ENCODE results near the gene SACM1L.

Gene SACM1L

DNA sequence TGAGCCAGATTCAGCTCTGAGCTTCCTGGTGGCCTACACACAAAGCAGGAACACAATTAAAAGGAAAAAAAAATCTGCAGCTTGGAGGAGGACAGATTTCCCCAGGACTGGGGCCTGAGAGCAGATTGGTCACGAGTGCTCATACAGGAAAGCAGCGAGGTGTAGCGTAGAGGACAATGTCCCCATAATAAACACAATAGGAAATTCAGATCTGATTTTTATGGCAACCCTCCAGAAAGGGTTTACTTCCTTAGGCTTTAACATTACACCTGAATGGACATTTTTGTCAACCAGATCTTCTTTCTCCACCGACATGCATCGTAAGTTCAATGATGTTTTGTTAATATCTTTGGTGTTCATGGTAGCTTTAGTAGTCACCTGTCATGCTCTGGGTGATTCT is 83.9 kb downstream of the SACM1L start:
- DNase-seq, result peak; percentile 6

- peak; percentile 19 for DNase-seq
These were observed 84.7 kb downstream of the SACM1L start for GRCh38 chr3:45773714-45774449.

- no peak for DNase-seq
These were observed 85.7 kb downstream of the SACM1L start for GRCh38 chr3:45774581-45775521.

DNA sequence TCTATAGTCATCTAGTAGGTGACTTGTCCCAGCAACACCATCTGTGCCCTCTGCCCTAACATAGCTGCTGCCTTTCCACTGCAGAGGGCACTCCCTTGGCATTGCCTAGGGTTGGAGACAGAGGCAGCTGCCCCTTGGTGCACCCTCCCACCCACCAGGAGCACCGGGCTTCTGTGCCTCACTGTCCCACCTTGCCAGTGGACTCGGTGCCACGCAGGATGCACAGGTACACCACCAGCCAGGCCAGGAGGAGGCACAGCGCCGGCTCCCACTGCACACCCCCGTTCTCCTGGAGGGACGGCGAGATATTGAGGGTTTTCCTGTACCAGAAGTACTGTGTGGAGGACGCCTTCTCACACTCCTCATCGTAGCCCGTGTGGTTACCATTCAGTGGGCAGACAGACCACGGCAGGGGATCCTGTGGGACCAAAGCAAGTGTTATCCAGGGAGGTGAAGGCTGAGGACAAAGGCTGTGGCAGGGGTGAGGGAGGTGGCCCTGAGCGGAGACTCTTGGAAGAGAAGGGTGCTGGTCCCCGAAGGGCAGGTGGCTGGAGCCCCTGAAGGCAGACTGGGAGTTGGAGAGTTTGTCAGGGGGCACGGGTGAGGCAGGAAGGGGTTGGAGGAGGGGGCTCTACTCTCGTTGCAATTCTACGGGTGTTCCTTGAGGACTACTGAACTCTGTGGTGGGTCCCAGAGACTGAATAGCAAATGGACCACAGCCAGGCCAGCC is 86.5 kb downstream of the SACM1L start:
- no peak for DNase-seq

- no peak for DNase-seq
These were observed 87.1 kb downstream of the SACM1L start for GRCh38 chr3:45776301-45776595.

DNA sequence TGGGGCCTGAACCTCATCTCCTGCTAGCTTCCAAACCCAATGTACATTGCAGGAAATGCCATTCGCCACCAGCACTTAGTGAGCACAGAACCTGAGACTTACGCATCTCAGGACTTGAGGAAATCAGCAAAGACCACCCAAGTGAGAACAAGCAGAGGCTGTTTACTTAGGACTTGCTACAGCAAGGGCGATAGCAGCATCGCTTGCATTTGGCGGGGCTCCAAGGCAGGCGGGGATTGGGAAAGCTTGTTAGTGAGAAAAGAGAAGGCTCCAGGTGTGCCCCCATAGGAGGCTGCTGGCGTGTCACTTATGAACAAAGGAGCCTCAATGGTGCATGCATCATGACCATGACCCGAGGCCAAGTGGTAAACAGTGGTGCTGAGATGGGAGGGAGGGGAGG is 87.4 kb downstream of the SACM1L start:
- peak; percentile 58 for DNase-seq

- DNase-seq, result no peak
These were observed 88.0 kb downstream of the SACM1L start for GRCh38 chr3:45777111-45777745.

DNA sequence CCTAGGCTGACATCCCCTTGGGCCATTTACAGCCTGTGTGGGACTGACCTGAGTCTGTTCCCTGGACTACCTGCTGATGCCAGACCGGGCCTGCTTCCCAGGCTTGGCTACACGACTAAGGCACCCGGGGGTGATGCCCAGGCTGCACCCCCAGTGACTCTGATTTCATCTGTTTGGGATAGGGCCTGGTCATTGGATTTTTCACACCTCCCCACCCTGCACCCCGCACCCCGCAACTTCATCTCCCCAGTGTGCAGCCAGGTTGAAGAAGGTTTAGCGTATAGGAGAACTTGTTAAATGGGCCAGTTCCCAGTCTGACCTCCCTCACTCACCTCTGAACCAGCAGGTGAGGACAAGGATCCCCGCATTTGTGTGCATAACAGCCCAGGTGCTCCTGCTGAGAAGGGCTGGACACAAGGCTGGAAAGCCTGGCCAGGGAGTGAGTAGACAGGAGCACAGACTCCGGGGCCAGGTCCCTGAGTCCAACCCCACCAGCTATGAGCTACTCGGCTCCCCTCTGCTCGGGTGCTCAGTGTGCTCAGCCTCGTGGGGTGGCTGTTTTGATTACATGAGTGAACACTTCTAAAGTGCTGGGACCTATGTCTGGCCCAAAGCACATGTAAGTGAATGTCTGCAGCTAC is 88.7 kb downstream of the SACM1L start:
- no peak for DNase-seq

DNA sequence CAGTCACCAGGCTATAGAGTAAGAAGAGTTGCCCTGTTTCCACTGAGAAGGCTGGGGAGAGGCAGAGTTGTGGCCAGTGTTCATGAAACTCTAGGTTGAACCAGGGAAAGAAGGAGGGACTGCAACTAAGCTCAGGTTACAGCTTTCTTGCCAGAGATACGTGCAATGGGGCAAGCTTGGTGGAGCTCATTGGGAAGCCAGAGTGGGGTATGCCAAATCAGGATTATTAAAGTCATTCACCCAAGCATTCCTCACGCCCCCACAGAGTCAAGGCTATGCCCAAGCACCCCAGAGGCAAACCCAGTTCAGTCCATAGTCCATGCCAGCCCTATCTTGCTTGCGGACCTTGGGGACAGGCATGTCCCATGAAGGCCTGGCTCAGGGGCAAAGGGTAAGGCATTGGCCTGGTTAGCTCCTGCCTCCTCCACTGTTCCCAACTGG is 89.6 kb downstream of the SACM1L start:
- DNase-seq, result peak; percentile 39

- peak; percentile 22 for DNase-seq
These were observed 90.8 kb downstream of the SACM1L start for GRCh38 chr3:45779746-45780735.

DNA sequence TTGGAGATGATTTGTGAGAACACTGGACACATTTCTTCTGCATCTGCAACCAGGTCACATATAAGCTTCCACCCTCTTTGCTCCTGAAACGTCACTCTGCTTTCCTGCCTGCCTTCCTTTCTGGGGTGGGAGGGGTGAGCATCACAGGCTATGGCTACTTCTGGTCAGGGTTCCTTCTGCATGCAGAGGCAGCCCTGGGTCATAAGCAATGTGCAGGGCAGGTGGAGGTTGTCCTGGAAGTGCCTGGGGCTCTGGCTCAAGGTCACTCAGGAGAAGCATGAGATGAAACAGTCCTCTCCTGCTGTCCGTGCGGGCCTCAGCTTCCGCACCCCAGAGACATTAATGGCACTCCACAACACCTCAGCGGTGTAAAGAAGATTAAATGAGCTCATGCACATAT is 92.1 kb downstream of the SACM1L start:
- no peak for DNase-seq

- no peak for DNase-seq
These were observed 92.6 kb downstream of the SACM1L start for GRCh38 chr3:45781841-45782240.

DNA sequence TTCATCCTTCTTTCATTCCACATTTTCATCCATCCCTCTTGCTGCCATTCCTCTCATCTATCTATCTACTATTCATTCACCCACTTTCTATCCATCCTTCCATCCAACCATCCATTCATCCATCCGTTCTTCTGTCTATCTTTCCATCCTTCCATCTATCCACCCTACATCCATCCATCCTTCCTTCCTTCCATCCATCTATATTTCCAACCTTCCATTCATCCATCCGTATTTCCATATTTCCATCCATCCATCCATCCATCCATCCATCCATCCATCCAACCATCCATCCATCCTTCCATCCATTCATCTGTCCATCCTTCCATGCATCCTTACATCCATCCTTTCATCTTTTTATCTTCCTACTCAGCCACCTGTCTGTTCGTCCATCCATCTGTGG is 93.2 kb downstream of the SACM1L start:
- DNase-seq, result no peak

GRCh38 chr3:45783667-45784066 is 94.5 kb downstream of the SACM1L start:
- DNase-seq, result no peak

- no peak for DNase-seq
These were observed 96.5 kb downstream of the SACM1L start for GRCh38 chr3:45785605-45786150.

DNA sequence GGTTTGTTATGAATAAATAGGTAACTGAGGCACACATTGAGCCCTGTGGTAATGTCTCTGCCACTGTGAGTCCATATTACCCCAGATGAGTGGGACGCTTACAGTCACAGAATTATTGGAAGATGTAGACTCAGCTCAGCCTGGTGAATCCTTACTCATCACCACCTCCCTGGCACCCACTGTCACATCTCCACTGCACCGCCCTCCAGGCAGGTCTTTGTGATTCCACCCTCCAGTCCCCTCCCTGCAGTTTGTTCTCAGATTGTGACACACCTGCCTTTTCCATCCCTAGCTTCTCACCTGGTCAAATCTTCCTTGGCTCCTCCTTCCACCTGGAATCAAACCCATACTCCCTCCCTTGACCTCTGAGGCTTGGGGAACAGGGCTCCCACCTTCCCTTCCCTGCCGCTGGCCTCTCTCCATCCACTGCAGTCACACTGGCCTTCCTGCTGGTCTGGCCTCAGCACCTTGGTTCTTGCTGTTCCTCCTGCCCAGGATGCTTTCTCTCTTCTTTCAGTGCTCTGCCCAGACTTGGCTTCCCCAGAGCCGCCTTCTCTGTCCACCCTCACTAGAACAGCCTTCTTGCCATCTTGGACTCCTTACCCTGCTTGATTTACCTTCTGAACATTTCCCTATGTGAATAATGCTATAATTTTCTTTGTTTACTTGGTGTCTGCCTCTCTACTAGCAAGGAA is 97.8 kb downstream of the SACM1L start:
- peak; percentile 14 for DNase-seq

- no peak for DNase-seq
These were observed 98.4 kb downstream of the SACM1L start for GRCh38 chr3:45787551-45787950.

GRCh38 chr3:45789235-45789812 is 100.1 kb downstream of the SACM1L start:
- DNase-seq, result no peak

DNA sequence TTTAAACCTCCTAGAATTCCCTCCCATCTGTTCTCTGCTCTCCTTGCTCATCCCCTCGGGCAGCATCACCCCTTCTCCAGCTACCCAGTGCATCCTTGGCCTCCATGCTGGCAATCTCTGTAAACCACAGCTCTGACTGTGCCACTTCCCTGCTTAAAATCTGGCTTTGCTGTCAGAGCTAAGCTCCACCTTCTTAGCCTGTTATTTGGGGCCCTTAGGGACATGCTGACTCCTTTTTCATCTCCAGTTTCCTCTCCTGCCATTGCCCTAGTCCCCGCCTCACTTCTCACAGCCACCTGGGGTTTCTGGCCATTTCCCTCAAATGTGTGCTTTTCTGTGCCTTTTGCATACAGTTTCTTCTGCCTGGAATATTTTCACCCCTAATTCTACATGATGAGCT is 101.4 kb downstream of the SACM1L start:
- no peak for DNase-seq

- no peak for DNase-seq
These were observed 102.8 kb downstream of the SACM1L start for GRCh38 chr3:45792036-45792435.

Data from DMS79 treated with DMSO at 0.1 percent for 48 hours (cell line).